Stimulated activated CD4-positive, alpha-beta T cell treated with anti-CD3 and anti-CD28 coated beads, Interleukin-2, amount 100 ng/mL, for 48 hours (primary cell): ENCODE results near the gene NTM.

Experiments used
- DNase-seq, 2 donors: peaks; one replicate each; pipeline ENCODE4 v3.0.0-alpha.2; 2020

NTM gene

DNA sequence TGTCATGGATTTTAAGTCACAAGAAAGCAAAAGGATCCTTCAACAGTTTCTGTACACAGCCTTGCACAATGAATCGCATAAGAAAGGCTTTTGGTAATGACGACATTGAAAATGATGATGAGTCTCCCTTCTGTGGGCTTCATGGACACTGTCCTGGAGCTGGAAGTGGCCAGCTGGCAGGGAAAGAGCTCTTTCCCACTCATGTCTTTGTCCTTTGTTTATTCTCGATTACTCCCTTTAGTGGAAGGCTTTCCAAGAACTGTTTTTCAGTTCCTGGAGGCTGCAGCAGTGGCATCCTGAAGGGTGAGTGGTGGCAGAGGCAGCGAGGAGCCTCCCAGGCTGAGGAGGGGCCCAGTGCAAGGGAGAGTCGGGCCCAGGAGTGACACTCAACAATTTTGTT, 505.2 kb downstream of the NTM start:
- DNase-seq = no peak

DNA sequence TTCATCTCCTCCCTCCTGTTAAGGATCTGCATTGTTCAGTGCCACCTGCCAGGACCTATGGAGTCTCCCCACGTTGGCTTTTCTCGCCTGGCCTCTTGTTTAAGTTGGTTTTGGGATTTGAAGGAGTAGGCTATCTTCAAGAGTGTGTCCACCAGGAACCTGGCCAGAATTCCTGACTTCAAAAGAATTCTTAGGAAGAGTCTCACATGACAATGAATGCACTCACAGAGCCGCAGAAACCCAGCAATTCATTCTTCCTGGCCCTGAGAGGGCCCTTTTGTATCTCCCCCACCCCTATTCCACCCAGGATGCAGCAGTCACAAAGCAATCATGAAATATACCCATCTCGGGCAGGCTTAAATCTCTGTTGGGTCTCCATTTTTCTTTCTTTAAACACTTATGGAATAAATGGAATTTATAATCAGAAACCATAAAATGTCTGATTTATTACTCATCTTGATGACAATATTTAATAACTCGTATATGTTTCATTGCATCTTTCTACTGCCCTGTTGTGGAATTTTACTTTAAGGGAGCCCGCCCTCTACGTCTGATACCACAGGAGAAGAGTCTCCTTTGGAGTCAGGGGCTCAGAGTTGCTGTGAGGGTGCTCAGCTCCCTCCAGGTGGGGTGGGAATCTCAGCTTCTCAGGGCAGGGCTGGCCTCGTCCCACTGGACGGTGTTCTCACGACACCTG, 507.0 kb downstream of the NTM start:
- no peak for DNase-seq

DNA sequence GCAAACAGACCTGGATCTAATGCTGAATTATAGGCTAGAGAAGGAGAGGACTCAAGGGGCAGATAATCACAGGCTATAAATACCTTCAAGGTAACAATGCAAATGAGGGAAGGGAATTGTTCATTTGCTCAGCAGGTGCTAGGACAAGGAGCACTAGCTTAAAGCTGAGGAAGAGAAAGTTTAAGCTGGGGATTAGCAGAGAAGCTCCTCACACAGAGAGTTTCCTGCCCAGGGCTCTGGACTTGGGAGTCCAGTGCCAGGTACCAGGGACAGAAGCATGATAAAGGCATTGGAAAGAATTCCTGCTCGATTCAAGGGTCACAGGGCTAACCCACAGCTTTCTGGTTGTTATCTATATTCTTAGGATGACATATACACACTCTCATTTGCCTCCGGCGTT, 509.9 kb downstream of the NTM start:
- DNase-seq = no peak

DNA sequence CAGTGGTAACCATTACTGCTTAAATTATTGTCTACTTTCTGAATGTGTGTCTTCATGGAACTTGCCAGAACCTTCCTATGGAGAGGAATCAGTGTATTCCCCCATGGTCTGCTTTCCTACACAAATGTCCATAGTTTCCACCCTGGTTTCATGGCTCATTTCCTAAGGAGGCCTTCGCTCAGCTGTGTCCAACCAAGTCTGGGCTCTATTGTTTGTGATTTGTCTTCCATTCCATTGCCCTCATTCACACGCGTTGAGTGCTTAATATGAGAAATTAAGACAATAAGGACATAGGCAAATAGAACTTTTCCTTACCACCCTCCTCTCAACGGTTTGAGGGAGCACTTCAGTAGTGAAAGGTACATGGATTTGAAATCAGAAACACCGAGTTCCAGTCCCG, 510.6 kb downstream of the NTM start:
- no peak for DNase-seq

DNA sequence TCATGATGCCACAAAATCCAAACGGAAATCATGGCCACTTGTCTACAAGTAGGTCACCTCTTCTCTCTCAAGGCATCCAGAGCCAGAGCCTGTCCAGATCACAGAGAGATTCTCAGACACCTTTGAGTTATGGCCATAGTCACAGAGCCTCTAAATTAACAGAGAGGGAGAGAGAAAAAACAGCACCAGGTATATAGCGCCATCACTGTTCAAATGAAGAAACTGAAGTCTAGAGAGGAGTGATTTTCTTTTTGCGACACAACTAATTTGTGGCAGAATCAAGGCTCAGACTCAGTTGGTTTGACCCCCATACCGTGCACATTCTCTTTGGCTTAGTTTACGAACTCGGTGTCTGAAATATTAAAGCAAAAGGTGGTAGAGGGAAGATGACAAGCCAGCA, 512.9 kb downstream of the NTM start:
- no peak for DNase-seq

DNA sequence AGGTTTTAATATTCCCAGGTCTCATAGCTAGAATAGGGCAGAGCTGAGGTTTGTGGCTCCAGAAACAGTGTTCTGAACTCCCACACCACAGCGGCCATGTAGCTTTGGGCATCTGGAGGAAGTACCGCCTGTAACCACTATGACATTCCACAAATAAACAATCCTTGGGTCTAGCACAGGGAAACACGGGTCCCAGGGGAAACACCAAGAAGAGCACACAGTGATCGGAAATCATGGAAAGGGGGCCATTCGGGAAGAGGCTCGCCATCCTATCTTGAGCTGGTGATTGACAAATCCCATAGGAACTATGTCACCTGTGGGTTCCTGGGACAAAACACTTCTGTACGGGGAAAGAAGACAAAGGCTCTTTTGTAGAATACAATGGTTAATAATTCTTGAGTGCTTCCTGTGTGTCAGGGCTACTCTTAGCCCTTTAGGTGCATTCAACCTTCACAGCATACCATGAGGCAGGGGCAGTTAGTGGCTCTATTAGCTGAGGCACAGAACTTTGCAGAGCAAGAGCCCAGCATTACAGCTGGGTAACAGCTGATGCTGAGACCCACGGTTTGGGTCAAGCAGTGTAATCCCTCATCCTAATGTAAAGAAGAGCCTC, 514.2 kb downstream of the NTM start:
- DNase-seq = no peak

DNA sequence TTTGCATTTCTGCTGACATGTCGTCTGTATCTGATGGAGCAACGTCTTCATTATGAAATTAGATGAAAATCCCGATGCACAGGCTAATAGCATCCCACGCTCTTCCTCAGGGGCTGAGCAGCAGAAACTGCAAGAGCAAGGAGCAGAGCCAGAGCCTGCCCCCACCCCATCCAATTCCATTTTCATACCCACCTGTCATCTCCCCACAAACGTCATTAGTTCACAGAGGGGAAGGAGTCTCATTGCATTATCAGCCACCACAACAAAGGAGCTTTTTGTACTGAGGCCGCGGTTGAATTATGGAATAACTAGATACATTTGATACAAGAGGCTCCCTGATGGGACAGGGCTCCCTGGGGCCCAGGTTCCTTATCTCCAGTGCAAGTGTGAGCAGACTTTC, 515.0 kb downstream of the NTM start:
- no peak for DNase-seq

DNA sequence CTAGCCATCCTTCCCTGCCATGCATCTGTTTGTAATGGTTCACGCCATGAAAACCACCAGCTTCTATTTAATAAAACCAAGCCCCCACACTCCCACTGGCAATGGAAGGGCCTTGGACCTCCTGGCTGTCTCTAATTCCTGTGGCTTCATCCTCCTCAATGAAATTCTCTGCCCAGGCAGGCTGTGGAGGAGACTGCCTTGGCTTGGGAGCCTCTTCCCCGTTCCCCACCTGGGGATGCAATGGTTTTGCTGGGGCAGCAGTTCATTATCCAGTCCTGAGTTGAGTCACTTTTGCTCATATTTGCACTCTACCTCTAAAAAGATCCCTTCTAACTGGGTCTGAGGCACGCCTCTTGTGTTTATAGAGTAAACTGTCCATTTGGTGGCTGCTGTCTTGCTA, 515.8 kb downstream of the NTM start:
- no peak for DNase-seq

DNA sequence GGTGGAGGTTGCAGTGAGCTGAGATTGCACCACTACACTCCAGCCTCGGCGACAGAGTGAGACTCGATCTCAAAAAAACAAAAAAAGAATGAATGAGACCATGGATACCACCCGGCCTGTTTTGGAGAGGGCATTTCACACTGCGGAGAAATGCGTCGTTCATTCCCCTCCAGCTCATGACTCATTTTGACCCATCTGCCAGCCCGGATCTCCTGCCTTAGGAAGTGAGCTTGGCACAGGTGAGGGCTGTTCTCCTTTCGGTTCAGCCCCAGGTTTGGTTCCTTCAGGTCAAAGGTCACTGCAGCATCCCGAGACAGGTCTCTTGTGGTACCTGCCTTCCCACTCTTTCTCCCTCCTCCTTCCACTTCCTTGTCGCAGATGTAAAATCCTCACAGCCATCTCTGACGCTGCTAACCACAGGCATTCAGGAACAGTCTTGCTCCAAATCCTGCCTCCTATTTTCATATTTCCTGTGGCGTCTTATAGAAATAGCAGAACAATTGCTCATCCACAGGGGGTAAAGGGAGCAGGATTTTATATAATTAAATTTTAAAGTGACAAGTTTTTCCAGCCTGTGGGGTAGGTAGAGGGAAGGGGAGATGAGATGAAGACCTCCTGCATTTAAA, 517.9 kb downstream of the NTM start:
- no peak for DNase-seq

DNA sequence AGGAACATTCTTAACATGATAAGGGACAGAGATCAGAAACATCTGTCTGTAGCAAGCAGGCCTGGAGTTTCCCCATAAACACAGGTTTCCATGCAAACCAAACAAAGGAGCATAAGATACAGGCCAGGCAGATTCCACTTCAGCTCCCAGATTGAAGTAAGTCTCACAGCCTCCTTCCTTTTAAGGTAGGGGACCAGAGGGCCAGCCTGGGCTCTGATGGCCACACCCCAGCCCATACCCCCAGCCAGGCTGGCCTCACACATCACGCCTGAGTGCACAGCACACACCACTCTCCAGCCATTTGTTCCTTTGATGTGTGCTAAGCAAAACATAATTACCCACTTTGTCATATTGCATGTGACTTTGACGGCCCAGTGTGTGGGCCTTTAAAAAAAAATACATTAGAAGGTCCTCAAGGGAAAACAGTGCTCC, 518.7 kb downstream of the NTM start:
- DNase-seq = no peak

DNA sequence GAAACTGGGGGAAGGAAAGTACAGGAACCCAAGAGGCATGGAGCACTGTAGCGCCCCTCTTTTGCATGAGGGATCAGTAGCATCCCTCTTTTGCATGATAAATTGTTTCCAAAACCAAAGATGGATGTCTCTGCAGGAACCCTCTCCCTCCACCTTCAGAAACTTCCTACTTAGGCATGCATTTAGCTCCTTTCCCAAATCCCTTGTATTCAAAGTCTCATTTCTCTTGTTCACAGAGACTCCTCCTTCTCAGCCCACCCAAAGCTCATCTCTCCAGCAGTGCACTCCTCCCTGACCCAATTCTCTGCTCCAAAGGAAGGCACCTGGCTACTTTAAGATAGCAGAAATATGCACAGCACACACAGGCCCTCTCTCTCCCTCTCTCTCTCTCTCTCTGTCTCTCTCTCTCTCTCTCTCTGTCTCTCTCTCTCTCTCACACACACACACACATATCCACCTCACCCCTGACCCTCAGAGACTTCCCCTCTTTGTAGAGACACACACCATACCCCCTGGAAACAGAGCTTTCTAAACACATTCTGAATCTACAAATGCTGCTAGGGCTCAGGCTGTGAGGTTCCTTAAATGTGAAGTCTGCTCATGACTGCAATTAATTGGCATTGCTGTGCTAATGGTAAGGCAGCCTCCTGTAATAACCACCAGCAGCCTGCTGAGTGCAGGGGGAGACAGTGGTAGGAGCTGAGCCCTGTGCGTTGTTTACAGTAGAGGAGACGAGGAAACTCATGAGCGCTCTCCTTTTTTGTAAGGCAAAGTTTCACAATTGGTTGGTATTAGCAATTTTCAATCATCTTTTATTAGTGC, 519.6 kb downstream of the NTM start:
- no peak for DNase-seq

DNA sequence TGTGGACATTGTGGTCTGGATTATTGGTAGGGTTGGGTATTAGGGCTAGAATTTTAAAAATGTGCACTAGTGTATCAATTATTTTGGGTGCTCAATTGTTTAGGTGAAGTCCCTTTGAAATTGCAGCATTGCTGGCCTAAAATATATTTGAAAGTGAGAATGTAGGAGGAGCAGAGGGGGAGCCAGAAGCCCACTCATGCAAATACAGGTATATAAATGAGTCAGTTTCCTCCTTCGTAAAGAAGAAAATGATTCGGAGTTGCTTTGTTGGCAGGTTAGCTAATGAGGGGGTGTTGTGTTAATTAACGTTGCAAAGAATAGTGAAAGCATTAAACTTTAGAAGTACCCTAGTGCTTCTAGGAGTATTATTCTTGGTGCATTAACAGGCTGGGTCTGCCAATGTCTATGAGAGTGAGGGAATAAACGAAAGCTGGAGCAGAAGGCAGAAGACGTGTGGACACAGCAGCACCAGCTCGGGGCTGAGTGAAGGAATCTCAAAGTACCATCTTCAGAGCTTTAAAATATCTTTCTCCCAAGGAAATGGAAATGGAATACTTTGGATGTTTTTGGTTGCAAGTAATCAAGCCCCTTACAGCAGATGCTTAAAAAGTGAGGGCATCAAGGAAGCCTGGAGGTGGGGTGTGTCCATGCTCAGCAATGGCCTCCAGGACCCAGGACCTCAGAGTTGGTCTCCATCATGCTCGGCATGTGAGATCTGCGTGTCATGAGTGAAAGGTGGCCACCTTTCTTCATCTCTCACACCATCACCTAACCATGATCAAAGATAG, 522.9 kb downstream of the NTM start:
- DNase-seq = no peak

DNA sequence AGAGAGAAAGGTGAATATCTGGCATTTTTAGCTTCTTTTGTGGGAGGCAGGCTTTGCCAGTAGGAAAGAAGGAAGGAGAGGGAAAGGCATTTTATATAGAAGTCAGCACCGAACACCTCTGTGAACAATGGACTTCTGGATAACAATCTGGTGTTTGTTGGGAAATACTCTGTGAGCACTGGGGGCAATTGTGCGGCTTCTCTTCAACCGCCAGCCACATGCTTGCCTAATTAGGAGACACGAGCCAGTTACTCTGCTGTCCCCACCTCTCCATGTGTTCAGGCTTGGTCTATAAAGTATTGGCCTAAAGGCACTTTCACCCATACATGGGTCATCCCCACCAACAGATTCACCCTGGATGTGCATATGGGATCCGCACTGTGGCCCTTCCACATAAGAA, 523.6 kb downstream of the NTM start:
- DNase-seq = no peak

DNA sequence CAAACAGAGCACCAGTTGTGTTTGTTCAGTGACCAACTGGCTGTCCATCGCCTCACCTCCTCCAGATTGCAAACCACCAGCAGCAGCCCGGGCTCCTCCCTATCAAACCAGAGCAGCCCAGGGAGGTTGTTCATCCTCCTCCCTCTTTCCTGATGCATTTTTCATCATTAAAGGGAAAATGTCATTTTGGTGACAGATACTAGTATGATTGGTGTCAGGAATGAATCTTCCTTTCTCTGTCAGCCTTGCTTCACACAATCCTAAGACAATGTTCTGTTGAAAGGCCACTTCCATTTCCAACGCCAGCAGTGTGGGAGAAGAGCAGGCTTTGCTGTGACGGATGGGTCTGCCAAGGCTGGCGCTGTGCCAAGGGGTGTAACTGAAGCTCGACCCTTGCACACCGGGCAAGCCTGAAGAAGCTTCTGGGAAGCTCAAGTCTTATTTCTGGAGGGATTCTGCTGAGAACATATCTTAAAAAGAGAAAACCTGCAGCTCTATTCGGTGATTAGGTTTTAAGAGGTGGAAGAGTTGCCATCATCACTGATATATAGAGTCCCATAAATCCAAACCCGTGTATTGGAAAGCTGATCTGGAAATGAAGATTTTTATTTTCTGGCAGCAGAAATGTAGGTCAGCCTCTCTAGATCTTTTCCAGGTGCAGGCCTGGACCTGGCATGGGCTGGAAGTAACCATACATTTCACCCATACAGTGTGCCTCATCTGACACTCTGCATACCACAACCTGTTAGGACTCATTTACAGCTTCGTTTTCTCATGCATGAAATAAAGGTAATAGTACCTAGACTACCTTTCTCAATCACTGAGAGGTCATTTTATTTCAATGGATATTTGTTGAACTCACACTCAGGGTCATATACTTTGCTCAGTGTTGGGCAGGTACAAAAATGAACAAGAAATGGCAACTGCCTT, 524.5 kb downstream of the NTM start:
- no peak for DNase-seq

DNA sequence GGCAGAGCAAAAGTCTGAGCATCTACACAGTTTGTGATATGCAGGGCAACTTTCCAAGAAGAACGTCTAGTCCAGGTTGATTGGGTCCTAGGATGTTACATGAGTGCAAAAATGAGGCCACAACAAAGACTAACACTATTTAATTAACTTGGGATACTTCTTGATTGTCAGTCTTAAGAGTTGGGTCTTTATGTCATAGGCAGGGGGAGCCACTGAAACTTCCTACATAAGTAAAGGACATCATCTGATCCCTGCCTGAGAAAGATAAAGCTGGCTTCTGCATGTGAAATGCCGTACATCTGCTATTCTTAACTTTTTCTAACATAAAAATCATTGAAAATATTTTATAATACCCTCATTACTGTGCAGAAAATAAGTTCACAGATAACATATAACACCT, 525.5 kb downstream of the NTM start:
- no peak for DNase-seq

DNA sequence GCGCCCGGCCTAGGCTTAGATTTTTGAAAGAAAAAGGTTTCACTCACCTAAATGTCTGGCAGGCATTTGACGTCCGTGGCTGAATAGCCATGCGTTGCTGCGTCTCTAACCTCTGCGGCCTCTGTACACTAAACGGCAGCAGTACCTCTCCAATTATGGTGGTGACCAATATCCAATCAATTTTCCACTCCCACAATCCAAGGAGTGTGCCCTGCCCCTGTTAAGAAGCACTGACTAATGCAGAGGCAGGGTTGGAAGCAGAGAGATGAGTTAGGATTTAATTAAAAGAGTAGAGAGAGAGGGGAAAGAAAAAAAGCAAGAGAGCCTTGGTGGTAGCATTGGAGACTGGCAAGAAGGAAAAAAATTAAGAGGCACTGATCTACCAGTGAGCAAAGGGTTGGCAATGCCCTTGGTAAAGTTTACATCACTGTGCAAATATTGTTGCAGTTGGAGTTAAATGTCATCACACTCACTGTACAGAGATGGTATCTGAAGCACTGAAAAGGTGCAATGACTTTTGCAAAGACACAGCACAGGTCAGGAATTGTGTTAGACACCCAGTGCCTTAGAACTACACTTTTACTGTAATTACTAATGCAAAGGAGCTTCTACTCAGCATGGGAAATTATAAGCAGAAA, 526.7 kb downstream of the NTM start:
- no peak for DNase-seq

DNA sequence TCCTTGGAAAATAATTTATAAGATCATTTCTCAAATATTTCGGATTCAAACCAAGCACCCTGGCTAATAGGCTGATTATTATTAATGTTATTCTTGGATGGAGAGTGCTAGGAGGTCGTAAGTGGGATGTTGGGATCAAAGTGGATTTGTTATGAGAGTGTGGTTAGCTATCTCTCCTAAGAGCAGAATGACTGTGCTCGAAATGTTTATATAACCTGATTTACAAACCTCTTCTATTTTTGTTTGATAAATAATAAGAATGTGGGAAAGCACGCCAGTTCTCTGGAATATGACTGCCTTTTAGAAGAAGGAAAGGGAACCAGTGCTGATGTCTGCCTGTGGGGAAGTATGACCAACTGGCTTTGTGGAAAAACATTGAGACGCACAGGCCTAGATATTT, 527.5 kb downstream of the NTM start:
- DNase-seq = no peak

DNA sequence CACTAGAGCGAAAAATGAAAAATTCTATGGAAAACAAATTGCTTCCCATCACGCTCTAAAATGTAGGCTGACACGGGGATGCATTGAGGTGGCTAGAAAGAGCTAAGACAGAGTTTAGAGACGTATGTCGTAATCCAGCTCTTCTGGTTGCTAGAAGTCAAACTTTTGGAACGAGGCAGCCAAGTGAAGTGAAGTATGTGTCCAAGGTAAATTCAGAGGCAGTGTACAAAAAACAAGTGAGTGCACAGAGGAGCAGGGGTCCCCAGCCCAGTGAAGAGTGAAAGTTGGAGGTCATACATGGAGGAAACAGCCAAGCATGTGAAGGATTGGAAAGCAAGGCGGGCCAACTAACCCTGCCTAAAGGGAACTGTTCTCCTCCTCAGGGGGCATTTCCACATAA, 528.5 kb downstream of the NTM start:
- no peak for DNase-seq

DNA sequence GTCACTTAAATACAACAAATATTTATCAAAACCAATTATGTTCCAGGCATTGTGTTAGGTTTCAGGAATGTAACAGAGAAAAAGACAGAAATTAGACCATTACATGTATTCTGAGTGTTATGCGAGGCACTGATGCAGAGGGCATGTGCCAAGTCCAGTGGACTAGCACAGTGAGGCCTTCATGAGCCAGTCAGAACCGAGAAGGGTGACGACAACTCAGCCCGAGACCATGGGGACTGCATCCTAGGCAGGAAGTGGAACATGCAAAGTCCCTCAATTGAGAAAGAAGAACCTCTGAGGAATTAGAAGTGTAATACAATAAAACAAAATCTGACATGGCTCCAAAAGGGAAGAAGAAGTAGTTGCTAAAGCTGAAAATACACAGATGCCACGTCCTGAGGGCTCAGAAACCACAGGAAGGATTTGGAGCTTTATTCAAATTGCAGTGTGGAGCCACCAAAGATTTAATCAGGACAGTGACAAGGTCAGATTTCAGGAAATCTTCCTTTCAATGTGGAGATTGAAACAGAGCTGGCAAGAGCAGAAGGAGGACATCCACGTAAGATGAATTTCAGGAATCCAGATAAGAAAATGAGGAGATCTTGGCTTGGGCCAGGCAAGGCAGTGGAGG, 529.6 kb downstream of the NTM start:
- DNase-seq = no peak

DNA sequence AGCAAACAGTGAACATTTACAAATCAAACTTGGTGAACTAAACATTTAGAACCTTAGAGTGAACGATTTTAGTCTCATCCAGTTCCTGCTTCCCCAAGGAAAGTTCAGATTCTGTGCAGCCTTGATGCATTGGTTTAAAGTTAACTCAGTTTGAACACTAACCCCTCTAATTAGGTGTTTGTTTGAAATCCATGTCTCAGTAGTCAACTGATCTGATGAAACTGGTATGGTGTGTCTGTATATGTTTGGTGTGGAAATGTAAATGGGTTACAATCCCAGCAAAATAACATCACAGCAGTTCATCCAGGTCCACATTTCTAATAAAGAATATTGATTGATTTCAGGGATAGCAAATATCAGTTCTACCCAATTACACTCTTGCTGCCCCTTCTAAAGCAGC, 532.0 kb downstream of the NTM start:
- no peak for DNase-seq

DNA sequence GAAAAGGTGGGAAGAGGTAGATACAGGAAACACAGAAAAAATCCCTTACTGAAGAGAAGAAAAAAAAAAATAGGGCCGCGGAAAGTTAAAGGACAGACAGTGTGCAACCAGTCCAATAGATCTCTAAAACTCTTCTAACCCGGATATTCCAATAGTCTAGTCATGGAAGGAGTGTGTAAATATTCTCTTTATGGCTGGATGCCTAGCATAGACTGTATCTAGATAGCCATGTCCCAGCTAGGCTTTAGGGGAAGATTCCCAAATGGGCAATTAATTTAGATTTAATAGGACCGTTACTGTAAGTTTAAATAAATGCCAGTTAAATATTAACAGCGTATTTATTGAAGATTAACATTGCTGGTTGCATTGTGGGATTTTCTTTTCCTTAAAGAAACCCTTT, 532.7 kb downstream of the NTM start:
- no peak for DNase-seq
